COLO668 (cell line): ENCODE data around the gene ZMIZ1.

ENCODE experiments used
- DNase-seq: peaks from one replicate; lab custom pipeline; 2025; ENCODE audit not compliant: unreplicated experiment; lab: John Stamatoyannopoulos, UW

ZMIZ1 gene

DNA sequence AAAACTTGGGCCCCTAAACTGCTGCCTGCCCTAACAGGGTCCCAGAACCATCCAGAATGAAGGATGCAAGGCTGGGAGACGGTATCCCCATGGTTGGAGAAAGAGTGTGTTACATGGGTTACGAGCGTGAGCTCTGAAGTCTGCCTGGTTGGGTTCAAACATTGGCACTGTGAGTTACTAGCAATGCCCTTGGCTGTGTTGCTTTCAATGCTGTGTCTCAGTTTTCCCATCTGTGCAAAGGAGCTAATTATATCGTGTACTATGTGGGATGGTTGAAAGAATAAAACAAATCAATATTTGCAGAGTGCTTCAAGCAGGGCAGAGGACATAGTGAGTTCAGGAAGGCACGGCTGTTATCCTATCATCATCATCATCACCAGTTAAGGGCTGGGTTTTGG lies 114.7 kb downstream of the ZMIZ1 start:
- DNase-seq, result no peak

GRCh38 chr10:79184145-79184625 lies 115.4 kb downstream of the ZMIZ1 start:
- DNase-seq, result peak; percentile 19

DNA sequence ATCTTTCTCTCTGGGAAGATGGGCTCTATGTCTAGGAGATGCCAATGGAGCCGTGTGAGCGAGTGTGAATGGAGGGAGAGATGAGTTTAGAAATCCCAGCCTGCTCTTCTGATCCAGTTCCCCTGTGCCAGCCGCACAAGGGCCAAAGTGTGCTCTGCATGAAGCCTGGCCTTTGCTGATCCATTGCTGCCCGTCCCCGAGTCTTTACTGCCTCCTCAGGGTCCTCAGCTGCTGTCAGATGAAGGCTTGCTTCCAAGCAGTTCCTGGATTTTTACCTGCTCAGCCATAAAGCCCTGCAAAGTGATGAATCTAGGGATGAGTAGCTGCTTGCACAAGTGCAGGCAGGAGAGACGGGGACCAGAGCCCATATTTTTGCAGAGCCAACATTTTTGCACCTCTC lies 115.9 kb downstream of the ZMIZ1 start:
- DNase-seq, result no peak

- no peak for DNase-seq
These were observed 116.5 kb downstream of the ZMIZ1 start for GRCh38 chr10:79185067-79185774.

- DNase-seq, result no peak
These were observed 117.1 kb downstream of the ZMIZ1 start for GRCh38 chr10:79185796-79186374.

GRCh38 chr10:79186486-79187120 lies 117.8 kb downstream of the ZMIZ1 start:
- no peak for DNase-seq

DNA sequence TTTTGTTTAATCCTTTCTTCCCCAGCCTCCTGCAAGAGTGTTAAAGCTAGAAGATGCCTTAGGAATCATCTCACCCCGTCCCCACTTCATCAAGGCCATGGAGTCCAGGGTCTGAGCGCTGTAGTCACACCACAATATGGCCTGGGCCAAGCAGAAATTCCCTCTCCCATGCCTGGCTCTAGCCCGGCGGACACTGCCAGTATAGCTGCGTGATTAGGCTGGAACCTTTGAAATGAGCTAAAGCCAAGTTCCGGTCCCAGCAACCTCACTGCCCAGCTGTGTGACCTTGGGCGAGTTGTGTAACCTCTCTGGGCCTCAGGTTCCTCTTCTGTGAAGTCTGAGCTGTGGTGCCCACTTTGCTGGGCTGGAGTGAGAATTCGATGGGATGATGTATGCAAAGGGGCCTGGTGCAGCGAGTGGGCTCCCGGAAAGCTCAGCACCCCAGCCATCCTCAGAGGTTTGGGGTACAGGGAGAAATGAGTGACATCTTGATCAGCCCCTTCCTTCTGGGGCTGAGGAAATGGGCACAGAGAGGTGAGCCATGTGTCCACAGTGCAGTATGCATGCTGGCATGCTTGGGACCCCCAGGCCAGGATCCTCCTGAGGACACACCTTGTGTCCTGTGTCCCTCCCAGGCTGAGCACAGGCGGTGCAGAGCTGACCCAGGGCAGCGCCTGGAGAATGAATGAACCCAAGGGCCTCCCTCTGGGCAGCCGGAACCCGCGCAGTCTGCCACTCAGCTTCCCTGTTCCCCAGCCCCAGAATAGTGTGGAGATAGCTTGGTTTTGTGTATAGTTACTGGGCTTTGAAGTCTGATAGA lies 118.6 kb downstream of the ZMIZ1 start:
- DNase-seq, result no peak

DNA sequence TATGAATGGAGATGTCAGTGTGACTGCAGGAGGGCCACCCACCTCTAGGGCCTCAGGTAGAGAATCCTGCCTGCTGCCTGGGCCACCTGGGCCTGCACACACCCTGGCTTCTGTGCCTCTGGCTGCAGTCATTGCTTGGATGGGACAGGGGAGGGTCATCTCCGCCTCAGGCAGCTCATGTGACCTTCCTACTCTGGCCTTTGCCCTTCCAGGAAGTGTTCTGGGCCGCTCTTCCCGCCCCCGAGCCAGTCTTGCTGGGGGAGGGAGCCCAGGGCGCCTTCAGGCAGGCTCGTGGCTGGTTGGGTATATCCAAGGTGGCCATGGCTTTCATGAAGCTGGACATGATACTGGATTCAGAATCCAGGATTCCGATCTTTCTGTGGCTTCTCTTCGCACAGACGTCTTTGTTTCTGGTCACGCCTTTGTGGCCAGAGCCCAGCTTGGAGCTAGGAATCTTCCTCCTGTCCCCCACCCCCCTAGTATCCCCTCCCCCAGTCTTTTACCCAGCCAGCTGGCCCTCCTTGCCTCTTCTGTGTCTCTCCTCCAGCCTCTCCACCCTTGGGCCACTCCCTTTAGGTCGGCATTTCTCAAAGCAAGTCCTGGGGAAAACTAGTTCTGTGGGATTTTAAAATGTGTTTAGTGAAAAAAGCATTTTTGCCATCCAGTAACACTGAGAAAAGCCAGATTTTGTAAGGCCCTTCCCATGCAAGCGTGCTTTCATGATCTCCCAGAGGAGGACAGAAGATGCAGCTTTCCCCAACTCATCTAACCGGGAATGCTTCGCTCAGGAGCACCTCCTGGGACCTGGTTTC lies 119.6 kb downstream of the ZMIZ1 start:
- no peak for DNase-seq

DNA sequence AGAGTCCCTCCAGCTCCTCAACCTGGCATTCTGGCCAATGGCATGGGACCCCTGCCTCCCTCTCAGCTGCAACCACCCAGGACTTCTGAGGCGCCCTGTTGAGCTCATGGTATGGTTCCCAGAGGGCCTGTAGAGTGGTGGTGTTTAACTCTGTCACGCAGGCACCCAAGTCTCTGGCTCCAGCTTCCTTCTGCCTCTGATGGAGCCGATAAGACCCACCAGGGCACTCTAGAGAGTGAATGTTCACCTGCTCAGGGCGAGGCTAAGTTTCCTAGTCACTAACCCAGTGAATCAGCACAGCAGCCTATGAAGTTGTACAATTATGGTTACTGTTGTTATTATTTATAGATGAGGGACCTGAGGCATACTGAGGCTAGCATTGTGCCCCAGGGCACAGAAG lies 120.4 kb downstream of the ZMIZ1 start:
- no peak for DNase-seq

GRCh38 chr10:79189853-79190435 lies 121.2 kb downstream of the ZMIZ1 start:
- no peak for DNase-seq

- DNase-seq, result no peak
These were observed 122.0 kb downstream of the ZMIZ1 start for GRCh38 chr10:79190740-79191261.

- DNase-seq, result no peak
These were observed 123.3 kb downstream of the ZMIZ1 start for GRCh38 chr10:79191951-79192676.

- DNase-seq, result peak; percentile 4
These were observed 123.9 kb downstream of the ZMIZ1 start for GRCh38 chr10:79192677-79193003.

DNA sequence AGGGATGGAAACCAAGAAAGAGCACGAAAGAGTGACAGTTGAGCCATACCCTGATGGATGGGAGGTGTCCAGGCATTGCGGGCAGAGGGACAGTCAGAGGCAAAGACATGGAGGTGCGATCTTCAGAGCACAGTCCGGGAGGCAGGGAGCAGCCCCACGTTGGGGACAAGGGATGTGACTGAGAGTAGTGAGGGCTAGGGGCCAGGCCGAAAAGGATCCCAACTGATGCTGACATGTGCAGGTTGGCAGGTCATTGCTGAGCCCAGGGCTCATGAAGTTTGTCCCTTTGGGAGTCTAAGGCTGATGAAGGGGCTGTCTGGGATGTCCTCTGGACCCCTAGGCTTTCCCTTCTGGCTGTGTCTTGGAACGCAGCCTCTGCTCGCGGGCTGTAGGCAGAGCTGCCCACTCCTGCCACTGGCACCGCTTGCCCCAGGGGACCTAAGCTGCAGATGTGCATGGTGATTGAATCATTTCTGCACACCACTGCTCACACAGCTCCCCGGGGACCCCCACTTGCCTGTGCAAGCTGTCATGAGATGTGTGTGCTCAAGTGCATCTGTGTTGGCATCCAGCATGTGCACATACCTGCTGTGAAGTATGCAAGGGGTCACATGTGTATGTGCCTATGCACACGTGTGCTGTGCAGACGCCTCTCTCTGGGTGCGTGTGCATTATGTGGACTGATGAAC lies 125.1 kb downstream of the ZMIZ1 start:
- DNase-seq, result no peak

DNA sequence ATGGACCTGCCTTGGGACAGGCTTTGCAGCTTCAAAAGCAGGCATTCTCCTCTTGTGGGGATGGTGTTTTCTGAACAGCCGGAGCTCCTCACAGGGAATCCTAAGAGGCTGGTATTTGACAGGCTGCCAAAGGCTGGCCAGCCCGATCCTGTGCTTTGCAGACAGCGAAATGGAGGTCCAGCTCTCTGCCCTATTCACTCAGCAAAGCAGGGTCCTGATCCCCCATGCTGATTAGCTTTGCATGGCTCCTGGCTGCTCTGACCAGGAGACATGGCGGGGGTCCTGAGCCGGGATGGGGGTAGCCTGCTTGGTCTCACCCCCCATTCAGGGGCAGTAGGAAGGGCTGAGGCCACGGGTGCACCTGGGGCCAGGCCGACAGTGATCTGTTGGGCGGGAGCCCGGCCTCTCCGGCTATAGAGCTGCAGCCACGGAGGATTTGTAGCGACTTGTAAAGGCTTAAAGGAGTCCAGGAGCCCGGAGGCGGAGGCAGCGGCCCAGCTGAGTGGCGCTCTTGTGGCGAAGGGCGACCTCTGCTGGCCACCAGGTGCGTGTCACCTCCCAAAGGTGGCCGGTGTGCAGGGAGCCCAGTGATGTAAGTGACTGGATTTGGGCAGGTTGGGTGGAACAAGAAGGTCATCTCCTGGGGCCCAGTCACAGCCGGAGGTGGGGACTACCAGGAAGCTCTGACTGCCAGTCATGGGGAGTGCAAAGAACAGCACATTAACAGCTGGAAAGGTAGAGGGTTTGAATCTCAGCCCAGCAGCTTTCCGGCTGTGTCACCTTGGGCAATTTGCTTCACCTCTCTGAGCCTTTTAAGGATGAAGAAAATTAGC lies 126.5 kb downstream of the ZMIZ1 start:
- peak; percentile 77 for DNase-seq

- peak; percentile 74 for DNase-seq
These were observed 128.0 kb downstream of the ZMIZ1 start for GRCh38 chr10:79196470-79197461.

GRCh38 chr10:79197558-79197957 lies 128.8 kb downstream of the ZMIZ1 start:
- no peak for DNase-seq
